Purkinje cell (primary cell): Measurements from ENCODE around the gene SEMA7A. TPM values are rescaled to one million over a fixed set of nuclear protein-coding genes. Genes with fewer than 3 reads are reported as not detected.

ENCODE experiments used
- polyA plus RNA-seq: library from polyadenylated mRNA; unstranded; fragments of >200 nt; fragmentation: Nextera tagmentation; gene quantifications from 2 replicates; pipeline ENCODE4 v1.2.1, GENCODE V29; 2014

Gene SEMA7A
- polyA plus RNA-seq, result 6.7 and 14.6 TPM in 2 replicates

GRCh38 chr15:74433592-74434262 lies at the start of gene SEMA7A:
SEMA7A (minus strand) TSS chr15:74433958; CDS start chr15:74433918, 40 bp downstream.

GRCh38 chr15:74460871-74461846 lies 27.4 kb upstream of the SEMA7A start, which contains the start of gene UBL7:
UBL7 (minus strand) TSS chr15:74461160; CDS start chr15:74458867, 2,293 bp downstream.

GRCh38 chr15:74367296-74367854 lies 66.4 kb downstream of the SEMA7A start, which contains the start of gene CYP11A1:
CYP11A1 (minus strand) TSS chr15:74367646; CDS start chr15:74367585, 61 bp downstream.

Other genes starting within 250 kb of the SEMA7A start
- not detected in 2 replicates for gene STRA6, start 231.2 kb downstream of the SEMA7A start, polyA plus RNA-seq
- not detected in 2 replicates for gene CCDC33, start 197.6 kb downstream of the SEMA7A start, polyA plus RNA-seq
- gene CYP11A1, start 66.3 kb downstream of the SEMA7A start, polyA plus RNA-seq, result 0.85 and 1.3 TPM in 2 replicates
- 43.9 and 53.7 TPM in 2 replicates for gene UBL7, start 27.2 kb upstream of the SEMA7A start, polyA plus RNA-seq
- gene ARID3B, start 107.3 kb upstream of the SEMA7A start, polyA plus RNA-seq, result 1.6 and 2.1 TPM in 2 replicates
- 5.9 and 8.1 TPM in 2 replicates for gene CLK3, start 181.9 kb upstream of the SEMA7A start, polyA plus RNA-seq